Measurements from ENCODE around the gene PLK2.

The PLK2 gene

DNA sequence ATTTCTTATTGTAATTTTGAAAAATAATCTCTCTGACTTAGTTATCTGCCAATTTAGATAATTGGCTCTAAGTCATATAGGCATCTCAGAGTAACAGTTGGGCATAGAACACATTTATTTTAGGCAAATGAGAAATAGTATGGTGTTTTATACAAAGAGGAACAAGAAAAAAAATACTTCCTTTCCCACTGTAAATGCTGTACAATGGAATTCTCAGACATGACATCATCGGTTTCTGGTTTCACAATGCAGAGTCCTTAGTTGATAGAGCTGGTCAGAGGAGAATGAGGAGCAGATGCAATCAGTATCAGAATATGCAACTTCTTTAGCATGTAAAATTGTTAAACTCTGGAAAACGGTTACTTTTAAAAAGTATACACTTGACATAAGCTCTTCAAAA lies 49.4 kb downstream of the PLK2 start:
- TF ChIP-seq, protein P1, sequence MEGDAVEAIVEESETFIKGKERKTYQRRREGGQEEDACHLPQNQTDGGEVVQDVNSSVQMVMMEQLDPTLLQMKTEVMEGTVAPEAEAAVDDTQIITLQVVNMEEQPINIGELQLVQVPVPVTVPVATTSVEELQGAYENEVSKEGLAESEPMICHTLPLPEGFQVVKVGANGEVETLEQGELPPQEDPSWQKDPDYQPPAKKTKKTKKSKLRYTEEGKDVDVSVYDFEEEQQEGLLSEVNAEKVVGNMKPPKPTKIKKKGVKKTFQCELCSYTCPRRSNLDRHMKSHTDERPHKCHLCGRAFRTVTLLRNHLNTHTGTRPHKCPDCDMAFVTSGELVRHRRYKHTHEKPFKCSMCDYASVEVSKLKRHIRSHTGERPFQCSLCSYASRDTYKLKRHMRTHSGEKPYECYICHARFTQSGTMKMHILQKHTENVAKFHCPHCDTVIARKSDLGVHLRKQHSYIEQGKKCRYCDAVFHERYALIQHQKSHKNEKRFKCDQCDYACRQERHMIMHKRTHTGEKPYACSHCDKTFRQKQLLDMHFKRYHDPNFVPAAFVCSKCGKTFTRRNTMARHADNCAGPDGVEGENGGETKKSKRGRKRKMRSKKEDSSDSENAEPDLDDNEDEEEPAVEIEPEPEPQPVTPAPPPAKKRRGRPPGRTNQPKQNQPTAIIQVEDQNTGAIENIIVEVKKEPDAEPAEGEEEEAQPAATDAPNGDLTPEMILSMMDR (IDR thresholded peaks at IDR 0.05; ENCODE audit: borderline replicate concordance, insufficient read depth, low read depth, low read length) = no peak
- no peak overlapping the region for H3K4me3 ChIP-seq (ENCODE audit: low read depth, low read length)

DNA sequence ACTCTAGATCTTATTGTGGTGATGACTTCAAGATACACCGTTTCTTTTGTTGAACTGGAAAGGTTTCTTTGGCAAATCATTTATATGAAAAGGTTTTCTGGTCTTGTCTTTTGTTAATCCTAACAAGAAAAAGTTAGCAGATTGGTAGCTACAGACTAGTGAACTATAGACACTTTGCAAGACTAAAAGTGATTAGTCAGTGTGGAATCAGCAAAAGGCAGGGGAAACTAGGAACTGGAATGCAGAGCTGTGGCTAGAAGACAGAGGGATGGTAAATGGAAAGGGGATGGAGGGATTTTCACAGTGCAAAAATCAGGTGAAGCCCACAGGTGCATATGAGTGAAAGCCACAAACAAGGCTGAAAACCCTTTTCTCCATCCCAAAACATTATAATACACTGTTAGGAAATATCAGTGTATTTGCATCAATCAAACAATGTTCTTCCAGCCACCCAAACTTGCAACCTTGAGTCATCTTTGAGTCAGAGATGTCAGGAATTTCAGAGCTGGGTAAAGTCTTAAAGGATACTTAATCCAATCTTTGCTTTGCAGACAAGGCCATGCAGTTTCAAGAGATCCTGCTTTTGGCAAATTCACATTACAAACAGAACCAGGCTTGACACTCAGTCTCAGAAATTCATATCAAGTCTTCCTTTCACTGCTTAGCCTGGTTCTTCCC lies 52.7 kb downstream of the PLK2 start:
- H3K4me3 ChIP-seq (ENCODE audit: low read depth, low read length) = no peak overlapping the region
- TF ChIP-seq, protein P1 (IDR thresholded peaks at IDR 0.05; ENCODE audit: borderline replicate concordance, insufficient read depth, low read depth, low read length) = no peak

GRCh38 chr5:58406394-58406793 lies 53.5 kb downstream of the PLK2 start:
- TF ChIP-seq, protein P1 (IDR thresholded peaks at IDR 0.05; ENCODE audit: borderline replicate concordance, insufficient read depth, low read depth, low read length) = no peak
- H3K4me3 ChIP-seq (ENCODE audit: low read depth, low read length) = no peak overlapping the region

GRCh38 chr5:58405175-58405574 lies 54.7 kb downstream of the PLK2 start:
- H3K4me3 ChIP-seq (ENCODE audit: low read depth, low read length) = no peak overlapping the region
- TF ChIP-seq, protein P1 (IDR thresholded peaks at IDR 0.05; ENCODE audit: borderline replicate concordance, insufficient read depth, low read depth, low read length) = no peak

GRCh38 chr5:58404734-58405133 lies 55.2 kb downstream of the PLK2 start:
- TF ChIP-seq, protein P1 (IDR thresholded peaks at IDR 0.05; ENCODE audit: borderline replicate concordance, insufficient read depth, low read depth, low read length) = no peak
- no peak overlapping the region for H3K4me3 ChIP-seq (ENCODE audit: low read depth, low read length)
